Transverse colon (tissue), 3 donors: Measurements from ENCODE around the gene C11orf87.

Experiments used
- EP300 ChIP-seq: sonication (generic); formaldehyde crosslinking; IDR thresholded peaks from one replicate; pipeline ENCODE4 v1.6.1; 2017; ENCODE audit warnings: antibody characterized with exemption, low read depth
- POLR2A ChIP-seq: fragments of 450-650 bp; IDR thresholded peaks from one replicate; pipeline ENCODE4 v1.6.1; 2016; ENCODE audit warnings: antibody characterized with exemption, mild to moderate bottlenecking, moderate library complexity
- TF ChIP-seq, protein P1 (sequence below), 5 experiments: fragments of 200-600 bp in 3 of 5; fragments of 450-650 bp in 2 of 5; sonication (generic) in 3 of 5; IDR thresholded peaks; 1 replicate in 2 of 5; 2 replicates in 3 of 5; pipeline ENCODE4 v1.5.1; 2016 to 2017; ENCODE audit warnings: antibody characterized with exemption in 5 of 5, inconsistent platforms in 3 of 5, mild to moderate bottlenecking in 2 of 5, moderate library complexity in 1 of 5

DNA sequence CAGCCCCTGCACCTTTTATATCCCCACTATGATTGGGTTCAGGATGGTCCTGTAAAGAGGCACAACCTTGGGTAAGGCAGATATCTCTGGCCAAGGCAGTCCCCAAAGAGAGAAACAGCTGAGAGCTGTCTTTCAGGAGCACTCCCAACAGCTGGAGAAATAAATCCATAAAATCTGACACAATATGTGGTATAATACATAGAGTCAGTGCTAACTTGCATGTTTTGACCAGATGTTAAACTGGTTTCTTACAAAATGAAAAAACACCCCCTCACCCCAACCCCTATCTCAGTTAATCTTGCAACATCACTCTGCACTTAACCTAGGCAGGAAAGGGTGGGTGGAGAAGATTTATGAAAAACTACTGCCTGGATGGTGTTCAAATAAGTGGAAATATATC is 44.0 kb upstream of the C11orf87 start:
- TF ChIP-seq, protein P1, sequence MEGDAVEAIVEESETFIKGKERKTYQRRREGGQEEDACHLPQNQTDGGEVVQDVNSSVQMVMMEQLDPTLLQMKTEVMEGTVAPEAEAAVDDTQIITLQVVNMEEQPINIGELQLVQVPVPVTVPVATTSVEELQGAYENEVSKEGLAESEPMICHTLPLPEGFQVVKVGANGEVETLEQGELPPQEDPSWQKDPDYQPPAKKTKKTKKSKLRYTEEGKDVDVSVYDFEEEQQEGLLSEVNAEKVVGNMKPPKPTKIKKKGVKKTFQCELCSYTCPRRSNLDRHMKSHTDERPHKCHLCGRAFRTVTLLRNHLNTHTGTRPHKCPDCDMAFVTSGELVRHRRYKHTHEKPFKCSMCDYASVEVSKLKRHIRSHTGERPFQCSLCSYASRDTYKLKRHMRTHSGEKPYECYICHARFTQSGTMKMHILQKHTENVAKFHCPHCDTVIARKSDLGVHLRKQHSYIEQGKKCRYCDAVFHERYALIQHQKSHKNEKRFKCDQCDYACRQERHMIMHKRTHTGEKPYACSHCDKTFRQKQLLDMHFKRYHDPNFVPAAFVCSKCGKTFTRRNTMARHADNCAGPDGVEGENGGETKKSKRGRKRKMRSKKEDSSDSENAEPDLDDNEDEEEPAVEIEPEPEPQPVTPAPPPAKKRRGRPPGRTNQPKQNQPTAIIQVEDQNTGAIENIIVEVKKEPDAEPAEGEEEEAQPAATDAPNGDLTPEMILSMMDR (IDR thresholded peaks at IDR 0.05), result no peak
- TF ChIP-seq POLR2A (no peak), EP300 (no peak)
